GM12864 (cell line): ENCODE measurements around the gene MARCHF6.

Experiments used
- DNase-seq: peaks from one replicate; pipeline ENCODE4 v3.0.0-alpha.2; 2011; ENCODE audit warnings: low read depth
- H3K4me3 ChIP-seq: 2 replicates; pipeline ENCODE4 v1.5.1; 2011; ENCODE audit warnings: mild to moderate bottlenecking, low read depth, low read length, control low read depth
- TF ChIP-seq, protein P1 (sequence below): IDR thresholded peaks from 2 replicates; pipeline ENCODE4 v1.5.1; 2011; ENCODE audit warnings: low read depth, mild to moderate bottlenecking, moderate library complexity, low read length, control low read depth, inconsistent platforms; ENCODE audit errors: missing control alignments

Gene MARCHF6

DNA sequence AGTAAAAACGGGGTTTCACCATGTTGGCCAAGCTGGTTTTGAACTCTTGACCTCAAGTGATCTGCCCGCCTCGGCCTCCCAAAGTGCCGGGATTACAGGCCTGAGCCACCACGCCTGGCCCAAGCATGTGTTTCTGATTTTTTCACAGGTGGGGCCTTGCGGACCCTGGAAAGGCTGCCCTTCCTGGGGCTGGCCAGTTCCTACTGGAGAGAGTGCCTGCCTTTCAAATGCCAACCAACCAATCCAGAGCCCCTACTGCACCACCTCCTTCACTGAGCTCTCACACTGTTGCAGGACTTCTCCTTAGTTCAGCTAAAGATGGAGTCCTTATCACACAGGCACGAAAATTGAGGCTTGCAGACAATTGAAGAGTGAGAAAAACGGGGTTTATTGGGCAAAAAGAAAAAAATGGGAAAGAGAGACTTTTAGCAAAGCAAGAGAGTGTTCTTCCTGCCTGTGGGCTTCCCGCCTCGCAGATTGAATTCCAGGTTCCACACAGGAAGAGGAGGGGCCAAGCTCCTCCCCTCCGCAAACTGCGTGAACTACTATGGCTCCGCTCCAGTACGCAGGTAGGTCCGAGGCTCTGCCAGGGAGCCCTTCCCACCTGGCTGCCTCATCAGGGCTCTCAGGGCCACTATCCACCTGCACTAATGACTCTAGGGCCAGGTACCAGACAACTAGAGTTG lies 37.5 kb upstream of the MARCHF6 start:
- TF ChIP-seq, protein P1, sequence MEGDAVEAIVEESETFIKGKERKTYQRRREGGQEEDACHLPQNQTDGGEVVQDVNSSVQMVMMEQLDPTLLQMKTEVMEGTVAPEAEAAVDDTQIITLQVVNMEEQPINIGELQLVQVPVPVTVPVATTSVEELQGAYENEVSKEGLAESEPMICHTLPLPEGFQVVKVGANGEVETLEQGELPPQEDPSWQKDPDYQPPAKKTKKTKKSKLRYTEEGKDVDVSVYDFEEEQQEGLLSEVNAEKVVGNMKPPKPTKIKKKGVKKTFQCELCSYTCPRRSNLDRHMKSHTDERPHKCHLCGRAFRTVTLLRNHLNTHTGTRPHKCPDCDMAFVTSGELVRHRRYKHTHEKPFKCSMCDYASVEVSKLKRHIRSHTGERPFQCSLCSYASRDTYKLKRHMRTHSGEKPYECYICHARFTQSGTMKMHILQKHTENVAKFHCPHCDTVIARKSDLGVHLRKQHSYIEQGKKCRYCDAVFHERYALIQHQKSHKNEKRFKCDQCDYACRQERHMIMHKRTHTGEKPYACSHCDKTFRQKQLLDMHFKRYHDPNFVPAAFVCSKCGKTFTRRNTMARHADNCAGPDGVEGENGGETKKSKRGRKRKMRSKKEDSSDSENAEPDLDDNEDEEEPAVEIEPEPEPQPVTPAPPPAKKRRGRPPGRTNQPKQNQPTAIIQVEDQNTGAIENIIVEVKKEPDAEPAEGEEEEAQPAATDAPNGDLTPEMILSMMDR = no peak
- no peak for DNase-seq
- H3K4me3 ChIP-seq = no peak overlapping the region

DNA sequence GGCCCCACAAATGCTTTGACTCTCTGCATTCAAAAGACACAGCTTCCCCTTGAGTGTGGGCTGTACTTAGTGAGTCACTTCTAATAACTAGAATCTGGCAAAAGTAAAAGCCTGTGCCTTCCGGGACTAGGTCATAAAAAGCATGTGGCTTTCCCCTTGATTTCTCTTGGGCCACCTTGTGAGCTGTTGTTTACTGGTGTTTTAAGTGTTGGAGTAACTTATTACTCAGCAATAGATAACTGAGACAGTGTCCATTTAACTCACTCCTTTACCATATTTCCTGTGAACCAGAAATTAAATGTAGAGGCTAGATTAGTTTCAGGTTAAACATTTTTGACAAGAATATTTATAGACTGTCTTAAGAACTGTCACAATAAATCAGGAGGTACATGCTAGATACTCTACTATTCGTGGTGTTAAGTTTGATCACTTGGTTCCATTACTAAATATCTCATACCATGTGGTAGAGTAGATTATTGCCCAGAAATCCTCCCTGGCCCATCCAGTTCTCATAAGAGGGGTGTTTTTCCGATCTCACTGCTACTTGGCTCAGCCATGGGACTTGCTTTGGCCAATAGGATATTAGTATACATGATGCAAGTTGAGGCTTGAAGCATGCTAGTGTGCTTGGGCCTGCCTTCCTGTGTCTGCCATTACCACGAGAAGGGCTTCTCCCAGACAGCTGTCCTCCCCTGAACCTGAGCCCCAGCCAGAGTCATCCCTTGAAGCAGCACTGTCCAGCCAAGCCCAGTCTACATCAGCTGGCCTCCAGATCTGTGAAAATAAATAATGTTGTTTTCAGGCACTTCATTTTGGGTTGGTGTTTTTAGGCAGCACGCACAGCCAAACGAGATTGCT lies 35.4 kb upstream of the MARCHF6 start:
- no peak for DNase-seq
- TF ChIP-seq, protein P1 = no peak
- no peak overlapping the region for H3K4me3 ChIP-seq

DNA sequence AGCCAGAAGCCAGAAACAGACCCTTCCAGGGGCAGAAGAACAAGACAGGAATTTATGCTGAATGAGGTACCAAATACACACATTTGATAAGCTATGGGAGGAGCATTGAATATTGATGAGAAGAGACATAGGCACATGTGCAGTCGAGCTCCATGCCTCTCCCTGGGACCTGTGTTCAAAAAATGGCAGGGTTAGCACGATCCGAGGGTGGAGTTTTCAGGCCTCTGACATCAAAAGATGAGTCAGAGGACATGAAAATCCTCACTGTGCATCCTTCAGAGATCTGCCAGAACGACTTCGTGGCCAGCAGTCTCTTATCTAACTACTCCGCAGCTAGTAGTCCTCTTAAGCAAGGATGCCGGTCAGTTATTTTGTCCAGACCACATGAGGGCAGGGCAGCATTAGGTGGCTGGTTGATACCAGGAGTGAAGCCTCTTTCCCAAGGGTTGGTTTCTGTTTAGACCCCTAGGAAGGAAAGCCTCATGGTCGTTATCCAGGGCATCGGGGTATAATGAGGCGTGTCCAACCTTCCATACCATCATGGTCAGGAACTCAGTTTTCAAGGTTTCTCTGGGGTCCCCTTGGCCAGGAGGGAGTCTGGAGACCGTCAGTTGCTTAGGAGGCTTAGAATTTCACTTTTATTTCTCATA lies 34.2 kb upstream of the MARCHF6 start:
- no peak for DNase-seq
- TF ChIP-seq, protein P1 = no peak
- no peak overlapping the region for H3K4me3 ChIP-seq

DNA sequence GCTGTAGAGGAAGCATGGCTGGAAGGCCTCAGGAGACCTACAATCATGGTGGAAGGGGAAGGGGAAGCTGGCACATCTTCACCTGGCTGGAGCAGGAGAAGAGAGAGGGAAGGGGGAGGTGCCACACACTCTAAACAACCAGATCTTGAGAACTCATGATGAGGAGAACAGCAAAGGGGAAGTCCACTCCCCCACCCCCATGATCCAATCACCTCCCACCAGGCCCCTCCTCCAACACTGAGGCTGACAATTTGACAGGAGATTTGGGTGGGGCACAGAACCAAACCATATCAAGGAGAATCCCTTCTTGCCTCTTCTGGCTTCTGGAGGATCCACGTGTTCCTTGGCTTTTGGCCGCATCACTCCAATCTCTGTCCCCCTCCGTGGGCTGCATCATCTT lies 32.7 kb upstream of the MARCHF6 start:
- TF ChIP-seq, protein P1 = no peak
- H3K4me3 ChIP-seq = no peak overlapping the region
- DNase-seq = no peak

DNA sequence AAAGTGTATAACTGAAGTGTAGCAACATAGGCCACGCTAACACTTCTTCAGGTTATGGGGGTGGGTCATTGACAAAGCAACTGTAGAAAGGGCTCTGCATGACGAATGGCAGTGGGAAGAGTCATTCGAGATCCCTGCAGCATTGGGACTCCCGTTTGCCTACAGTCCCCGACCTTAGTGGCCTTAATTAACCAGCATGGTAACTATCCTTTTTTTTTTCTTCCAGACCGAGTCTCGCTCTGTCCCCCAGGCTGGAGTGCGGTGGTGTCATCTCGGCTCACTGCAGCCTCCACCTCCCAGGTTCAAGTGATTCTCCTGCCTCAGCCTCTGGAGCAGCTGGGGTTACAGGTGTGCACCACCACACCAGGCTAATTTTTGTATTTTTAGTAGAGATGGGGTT lies 31.6 kb upstream of the MARCHF6 start:
- TF ChIP-seq, protein P1 = no peak
- no peak for DNase-seq
- no peak overlapping the region for H3K4me3 ChIP-seq

DNA sequence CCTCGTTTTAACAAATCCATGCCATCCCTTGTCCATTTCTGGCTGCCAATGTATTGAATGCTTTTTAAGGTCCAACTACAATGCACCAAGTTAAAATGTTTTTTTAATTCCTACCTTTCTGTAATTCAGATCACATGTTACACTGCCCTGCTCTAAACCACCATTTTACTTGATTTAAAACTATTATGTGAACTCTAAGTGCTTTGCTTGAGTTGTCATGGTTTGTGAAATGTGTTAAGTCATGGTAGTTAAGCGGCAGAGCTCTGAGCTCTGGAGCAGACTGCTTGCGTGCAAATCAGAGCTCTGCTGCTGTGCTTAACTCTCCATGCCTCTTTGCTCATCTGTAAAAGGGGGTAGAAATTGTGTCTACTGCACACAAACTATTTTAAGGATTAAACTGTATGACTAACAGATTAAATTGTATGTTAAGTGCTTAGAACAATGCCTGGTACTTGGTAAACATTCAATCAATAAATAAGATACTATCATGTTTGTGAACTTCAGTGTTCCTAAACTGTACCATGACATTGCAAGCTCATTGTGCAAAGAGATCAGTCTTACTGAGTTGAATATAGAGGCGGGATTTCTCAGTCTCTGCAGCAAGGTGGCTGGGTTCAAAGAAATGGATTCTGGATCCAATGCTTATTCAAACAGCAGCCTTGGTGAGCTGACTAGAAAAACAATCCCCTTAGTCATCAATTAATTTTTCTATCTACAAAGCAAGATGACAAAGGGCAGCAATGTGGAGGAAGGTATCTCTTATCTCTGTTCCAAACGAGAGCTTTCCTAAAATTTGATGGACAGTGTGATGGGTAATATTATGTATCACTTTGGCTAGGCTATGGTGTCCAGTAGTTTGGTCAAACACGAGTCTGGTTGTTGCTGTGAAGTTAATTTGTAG lies 29.7 kb upstream of the MARCHF6 start:
- DNase-seq = no peak
- TF ChIP-seq, protein P1 = no peak
- no peak overlapping the region for H3K4me3 ChIP-seq
